CD14-positive monocyte (primary cell): ENCODE results near the gene UBXN7. TPM values are rescaled to one million over a fixed set of nuclear protein-coding genes. Genes with fewer than 3 reads are reported as not detected.
"Not testable (repeated sequence)": the region's sequence is repeated elsewhere in the genome, so short reads cannot be mapped to it uniquely, and the experiment has no call there.

Experiments
- DNase-seq, 3 donors: peaks; one replicate each; pipeline ENCODE4 v3.0.0-alpha.2; 2011 to 2022
- H2AFZ ChIP-seq: 2 replicates; pipeline ENCODE4 v1.6.0; 2012; ENCODE audit warnings: mild to moderate bottlenecking, low read depth, low read length, inconsistent platforms; ENCODE audit not compliant: insufficient read depth, poor library complexity, severe bottlenecking
- H3K27ac ChIP-seq, 2 donors: 1 replicate in 1 of 2; 2 replicates in 1 of 2; pipeline ENCODE4 v1.5.1; 2012 to 2013; ENCODE audit warnings: low read length in 2 of 2, control low read depth in 1 of 2, inconsistent platforms in 1 of 2, low read depth in 1 of 2, mild to moderate bottlenecking in 1 of 2
- H3K27me3 ChIP-seq, 2 donors: one replicate each; pipeline versions ENCODE4 v1.6.0 to v1.6.1; 2011 to 2013; ENCODE audit warnings: low read length in 2 of 2; ENCODE audit not compliant: control insufficient read depth in 2 of 2, insufficient read depth in 2 of 2
- H3K36me3 ChIP-seq, 2 donors: replicated peaks in 1 of 2; 1 replicate in 1 of 2; 2 replicates in 1 of 2; pipeline versions ENCODE4 v1.5.1 to v1.6.1; 2012 to 2013; ENCODE audit warnings: low read length in 2 of 2, control low read depth in 1 of 2, inconsistent platforms in 1 of 2, mild to moderate bottlenecking in 1 of 2; ENCODE audit not compliant: insufficient read depth in 2 of 2, control insufficient read depth in 1 of 2
- H3K4me1 ChIP-seq, 2 donors: 1 replicate in 1 of 2; 2 replicates in 1 of 2; pipeline versions ENCODE4 v1.5.1 to v1.6.1; 2012 to 2013; ENCODE audit warnings: low read length in 2 of 2, control low read depth in 1 of 2, inconsistent platforms in 1 of 2, mild to moderate bottlenecking in 1 of 2, moderate library complexity in 1 of 2; ENCODE audit not compliant: insufficient read depth in 2 of 2, control insufficient read depth in 1 of 2
- H3K4me2 ChIP-seq: replicated peaks from 2 replicates; pipeline ENCODE3; 2012; ENCODE audit warnings: low read length, moderate library complexity, mild to moderate bottlenecking; ENCODE audit not compliant: poor library complexity, severe bottlenecking; ENCODE audit errors: extremely low read depth
- H3K4me3 ChIP-seq, 3 experiments: fragments of 200-600 bp in 1 of 3; sonication (generic) in 1 of 3; replicated peaks in 1 of 3; 1 replicate in 2 of 3; 2 replicates in 1 of 3; pipeline ENCODE4 v1.5.1; 2011 to 2013; ENCODE audit warnings: low read length in 3 of 3, mild to moderate bottlenecking in 3 of 3, control low read depth in 2 of 3, low read depth in 2 of 3, inconsistent platforms in 1 of 3, moderate library complexity in 1 of 3
- H3K79me2 ChIP-seq: 2 replicates; pipeline ENCODE4 v1.6.0; 2012; ENCODE audit warnings: mild to moderate bottlenecking, control low read depth, inconsistent platforms, low read length, moderate library complexity; ENCODE audit not compliant: insufficient read depth
- H3K9ac ChIP-seq: 2 replicates; pipeline ENCODE4 v1.6.0; 2017; ENCODE audit warnings: low read length, mild to moderate bottlenecking; ENCODE audit not compliant: insufficient read depth, poor library complexity, severe bottlenecking
- H3K9me3 ChIP-seq, 2 donors: replicated peaks in 1 of 2; 1 replicate in 1 of 2; 2 replicates in 1 of 2; pipeline versions ENCODE4 v1.5.1 to v1.6.1; 2012 to 2013; ENCODE audit warnings: low read length in 2 of 2, control low read depth in 1 of 2; ENCODE audit not compliant: control insufficient read depth in 1 of 2, insufficient read depth in 1 of 2
- H4K20me1 ChIP-seq: 2 replicates; pipeline ENCODE4 v1.6.0; 2012; ENCODE audit warnings: mild to moderate bottlenecking, low read length, control low read depth, moderate library complexity; ENCODE audit not compliant: insufficient read depth
- H3K27ac Mint-ChIP-seq, 7 donors: one replicate each; pipeline ENCODE4 v1.8.0; 2020; ENCODE audit warnings: mild to moderate bottlenecking in 7 of 7, mixed read lengths in 7 of 7, moderate library complexity in 6 of 7, inconsistent platforms in 2 of 7
- H3K27me3 Mint-ChIP-seq, 3 donors: one replicate each; pipeline ENCODE4 v1.8.0; 2021 to 2022; ENCODE audit warnings: low read depth in 3 of 3, mild to moderate bottlenecking in 3 of 3, mixed read lengths in 3 of 3, moderate library complexity in 3 of 3, inconsistent platforms in 1 of 3
- H3K36me3 Mint-ChIP-seq, 2 donors: one replicate each; pipeline ENCODE4 v1.8.0; 2020; ENCODE audit warnings: mixed read lengths in 2 of 2, inconsistent platforms in 1 of 2, mild to moderate bottlenecking in 1 of 2
- H3K4me1 Mint-ChIP-seq: one replicate; pipeline ENCODE4 v1.8.0; 2020; ENCODE audit warnings: mild to moderate bottlenecking, mixed read lengths
- H3K4me3 Mint-ChIP-seq, 2 donors: one replicate each; pipeline ENCODE4 v1.8.0; 2020; ENCODE audit warnings: mild to moderate bottlenecking in 2 of 2, mixed read lengths in 2 of 2, moderate library complexity in 1 of 2
- H3K9me3 Mint-ChIP-seq, 7 donors: one replicate each; pipeline ENCODE4 v1.8.0; 2020 to 2022; ENCODE audit warnings: mixed read lengths in 7 of 7, mild to moderate bottlenecking in 6 of 7, moderate library complexity in 6 of 7, inconsistent platforms in 2 of 7
- CTCF ChIP-seq: fragments of 200-600 bp; IDR thresholded peaks from one replicate; pipeline ENCODE4 v1.8.0; 2022; ENCODE audit warnings: antibody characterized with exemption, mild to moderate bottlenecking
- WGBS: methylation state at CpG from one replicate; pipeline ENCODE4 v1.1.5; 2013; ENCODE audit warnings: missing lambda C conversion rate; ENCODE audit not compliant: insufficient coverage; 5-methylcytosine and 5-hydroxymethylcytosine counted together
- intact Hi-C, 2 donors: fragments of 100-400 bp; cut with micrococcal nuclease; formaldehyde crosslinking; loops; one replicate each; pipeline versions ENCODE4 v1.15.0 to v1.15.1; 2023
- polyA plus RNA-seq, 3 donors: library from polyadenylated mRNA; depleted of rRNA in 1 of 3; unstranded in 2 of 3; stranded (reverse) in 1 of 3; fragments of 300-500 nt in 2 of 3; fragments of >200 nt in 1 of 3; fragmentation: Illumina TruSeq in 2 of 3; gene quantifications; 1 replicate in 2 of 3; 2 replicates in 1 of 3; pipeline ENCODE4 v1.2.3, GENCODE V29; 2012 to 2021
- small RNA-seq: library from RNA; depleted of rRNA; stranded (forward); fragments of <200 nt; gene quantifications from one replicate; pipeline ENCODE3, GENCODE V24; 2012; ENCODE audit warnings: low read depth; ENCODE audit not compliant: insufficient read length

The UBXN7 gene
- polyA plus RNA-seq, 3 donors = 10.5 to 15.8 (median 13.6) TPM

GRCh38 chr3:196302960-196303359 lies 129.3 kb downstream of the UBXN7 start:
- H3K79me2 ChIP-seq, H3K9me3 ChIP-seq, H3K4me1 ChIP-seq, H4K20me1 ChIP-seq, H2AFZ ChIP-seq, intact Hi-C loops, H3K27ac Mint-ChIP-seq, H3K9me3 Mint-ChIP-seq, H3K4me3 Mint-ChIP-seq, H3K27ac ChIP-seq, H3K36me3 Mint-ChIP-seq, H3K4me1 Mint-ChIP-seq, DNase-seq, H3K9ac ChIP-seq, H3K36me3 ChIP-seq, H3K27me3 Mint-ChIP-seq, H3K4me3 ChIP-seq, H3K27me3 ChIP-seq, H3K4me2 ChIP-seq: not testable (repeated sequence)
- no CpG with 5 or more reads among the region's 8 CpGs for WGBS

- H3K4me3 Mint-ChIP-seq, H3K9ac ChIP-seq, H3K36me3 Mint-ChIP-seq, H3K4me3 ChIP-seq, DNase-seq, H4K20me1 ChIP-seq, H3K79me2 ChIP-seq, intact Hi-C loops, H3K27ac ChIP-seq, H3K9me3 ChIP-seq, H3K9me3 Mint-ChIP-seq, H3K36me3 ChIP-seq, H3K4me2 ChIP-seq, H3K4me1 ChIP-seq, H3K27me3 ChIP-seq, H3K4me1 Mint-ChIP-seq, H3K27me3 Mint-ChIP-seq: not testable (repeated sequence)
- peak overlapping the region; percentile 52 for H2AFZ ChIP-seq
- WGBS = 57% methylated on average over 2 of the region's 10 CpGs
- peak overlapping the region in 3 of 7 donors; percentile 14 to 70 (median 26) for H3K27ac Mint-ChIP-seq
These were observed 129.7 kb downstream of the UBXN7 start for GRCh38 chr3:196302551-196302950.

- WGBS = 100% methylated on average over 1 of the region's 2 CpGs
- intact Hi-C loops = no loop called here
- no peaks in the 10 kb centered on the region for H3K36me3 ChIP-seq
- no peak overlapping the region for H3K4me3 ChIP-seq
- H3K9me3 ChIP-seq = no peaks in the 10 kb centered on the region
- H3K27me3 ChIP-seq = no peaks in the 10 kb centered on the region
- no peak overlapping the region for H3K27ac ChIP-seq
- no peak overlapping the region for H3K27ac Mint-ChIP-seq
- H3K4me1 Mint-ChIP-seq = peaks cover 6% of the 10 kb centered on the region
- peaks cover 0 to 2% of the 10 kb centered on the region in 2 donors for H3K36me3 Mint-ChIP-seq
- no peaks in the 10 kb centered on the region for H3K9me3 Mint-ChIP-seq
- no peak for DNase-seq
- no peaks in the 10 kb centered on the region for H4K20me1 ChIP-seq
- H3K4me1 ChIP-seq = peaks cover 0 to 3% of the 10 kb centered on the region in 2 donors
- no peaks in the 10 kb centered on the region for H3K27me3 Mint-ChIP-seq
- H2AFZ ChIP-seq = no peak overlapping the region
- TF ChIP-seq CTCF = no peak
- H3K9ac ChIP-seq = no peak overlapping the region
- H3K79me2 ChIP-seq = no peaks in the 10 kb centered on the region
- H3K4me3 Mint-ChIP-seq = no peak overlapping the region
- no peak overlapping the region for H3K4me2 ChIP-seq
These were observed 133.7 kb downstream of the UBXN7 start for GRCh38 chr3:196298521-196298920.

Small RNA genes lying within 50 kb of the gene (small RNA-seq; reads per million reads assigned to genes)
- gene AC069257.2 = not detected
- not detected for gene AC083822.1
- gene AC117490.1 = not detected
- gene RN7SL434P = not detected
- gene RN7SL738P = not detected
- gene RNU6-1279P = not detected
- gene RNU6-910P = not detected

Other genes with a start within 250 kb of the UBXN7 start
- not detected for gene ZDHHC19, start 221.0 kb downstream of the UBXN7 start, polyA plus RNA-seq
- 1 to 10 TPM in 1 of 3 donors, under 1 TPM in 2; 0.27 to 1.1 (median 0.37) TPM for gene SLC51A, start 215.9 kb downstream of the UBXN7 start, polyA plus RNA-seq
- gene PCYT1A, start 144.7 kb downstream of the UBXN7 start, polyA plus RNA-seq = 10 to 100 TPM; 24.3 to 99.6 (median 31.6) TPM
- 1 to 10 TPM; 2.5 to 3.0 (median 2.7) TPM for gene DYNLT2B, start 114.2 kb downstream of the UBXN7 start, polyA plus RNA-seq
- gene TM4SF19, start 94.0 kb downstream of the UBXN7 start, polyA plus RNA-seq = under 1 TPM in 2 of 3 donors, not detected in 1; 0.36 to 0.77 TPM
- 1 to 10 TPM; 4.4 to 6.9 (median 6.7) TPM for gene RNF168, start 71.3 kb upstream of the UBXN7 start, polyA plus RNA-seq
- not detected for gene SMCO1, start 82.9 kb upstream of the UBXN7 start, polyA plus RNA-seq
- gene WDR53, start 136.1 kb upstream of the UBXN7 start, polyA plus RNA-seq = 1 to 10 TPM; 4.1 to 6.7 (median 5.3) TPM
- gene FBXO45, start 136.2 kb upstream of the UBXN7 start, polyA plus RNA-seq = 1 to 10 TPM; 1.8 to 2.8 (median 2.3) TPM
- gene NRROS, start 207.3 kb upstream of the UBXN7 start, polyA plus RNA-seq = 100 to 1,000 TPM in 1 of 3 donors, 1 to 10 TPM in 2; 5.9 to 109 (median 7.5) TPM